Kasumi-1 (cell line): ENCODE results near the gene POLL.
A peak's percentile ranks its signal among the peaks of the same experiment; 100 is the strongest.

Experiments used
- DNase-seq, 2 experiments: peaks; one replicate each; lab custom pipeline; 2025; lab: John Stamatoyannopoulos, UW

Gene POLL

DNA sequence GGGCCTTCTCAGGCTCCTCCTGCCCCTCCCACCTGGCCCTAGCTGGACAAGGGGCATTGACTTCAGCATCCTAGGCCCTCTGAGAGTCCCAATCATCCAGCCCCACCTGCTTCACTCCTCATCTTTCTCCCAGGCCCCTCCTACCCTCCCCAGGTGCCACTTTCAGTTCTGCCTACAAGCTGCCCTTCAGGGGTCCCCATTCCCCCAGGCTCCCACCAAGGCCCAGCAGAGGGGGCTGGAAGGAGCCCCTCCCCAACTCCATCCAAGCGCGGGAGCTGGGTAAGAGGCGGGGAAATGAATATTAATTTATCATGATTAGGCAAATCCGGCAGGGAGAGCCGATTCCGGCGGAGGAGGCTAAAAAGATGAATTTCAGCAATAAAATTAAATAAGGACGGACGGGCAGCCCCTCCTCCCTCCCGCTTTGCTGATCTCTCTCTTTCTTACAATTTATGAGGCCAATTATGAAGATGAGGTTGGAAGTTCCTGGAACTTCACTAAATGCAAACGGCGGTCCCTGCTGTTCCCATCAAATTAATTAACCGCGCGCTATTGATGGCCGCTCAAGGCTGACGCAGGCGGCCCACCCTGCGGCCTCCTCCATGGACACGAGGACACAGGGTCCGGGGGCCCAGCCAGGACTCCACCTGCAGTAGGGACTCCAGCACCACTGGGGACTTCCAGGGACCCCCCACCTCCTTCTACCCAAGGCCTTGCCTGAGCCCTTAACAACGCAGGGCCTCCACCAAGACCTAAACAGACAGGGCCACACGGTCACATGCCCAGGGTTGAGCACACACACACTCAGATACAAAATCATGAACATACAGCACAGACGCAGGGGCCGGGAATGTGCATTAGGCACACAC, 13.9 kb downstream of the POLL start:
- no peak for DNase-seq

DNA sequence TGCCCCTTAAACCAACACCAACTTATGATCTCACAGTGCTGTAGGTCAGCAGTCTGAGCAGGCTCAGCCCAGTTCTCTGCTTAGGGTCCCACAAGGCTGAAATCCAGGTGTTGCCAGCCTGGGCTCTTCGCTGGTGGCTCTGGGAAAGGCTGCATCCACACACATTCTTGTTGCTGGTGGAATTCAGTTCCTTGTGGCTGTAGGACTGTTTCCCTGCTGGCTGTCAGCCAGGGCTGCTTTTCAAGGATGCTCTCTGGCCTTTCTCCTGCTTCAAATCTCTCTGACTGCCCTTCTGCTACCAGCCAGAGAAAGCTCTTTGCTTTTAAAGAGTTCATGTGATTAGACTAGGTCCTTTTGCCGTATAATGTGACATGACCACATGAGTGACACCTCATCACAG, 15.3 kb downstream of the POLL start:
- DNase-seq: no peak

DNA sequence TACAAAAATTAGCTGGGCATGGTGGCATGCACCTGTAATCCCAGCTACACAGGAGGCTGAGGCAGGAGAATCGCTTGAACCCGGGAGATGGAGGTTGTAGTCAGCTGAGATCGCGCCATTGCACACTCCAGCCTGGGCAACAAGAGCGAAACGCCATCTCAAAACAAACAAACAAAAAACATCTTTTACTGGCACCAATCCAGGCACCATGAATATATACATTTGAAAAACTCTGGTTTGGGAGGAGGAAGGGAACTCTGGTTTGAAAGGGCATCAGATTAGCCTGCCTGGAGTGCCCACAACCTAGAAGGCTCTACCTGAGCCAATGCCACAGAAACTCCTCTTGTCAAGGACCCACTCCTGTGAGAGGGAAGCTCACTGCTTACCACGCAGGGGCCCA, 15.9 kb downstream of the POLL start:
- no peak for DNase-seq

DNA sequence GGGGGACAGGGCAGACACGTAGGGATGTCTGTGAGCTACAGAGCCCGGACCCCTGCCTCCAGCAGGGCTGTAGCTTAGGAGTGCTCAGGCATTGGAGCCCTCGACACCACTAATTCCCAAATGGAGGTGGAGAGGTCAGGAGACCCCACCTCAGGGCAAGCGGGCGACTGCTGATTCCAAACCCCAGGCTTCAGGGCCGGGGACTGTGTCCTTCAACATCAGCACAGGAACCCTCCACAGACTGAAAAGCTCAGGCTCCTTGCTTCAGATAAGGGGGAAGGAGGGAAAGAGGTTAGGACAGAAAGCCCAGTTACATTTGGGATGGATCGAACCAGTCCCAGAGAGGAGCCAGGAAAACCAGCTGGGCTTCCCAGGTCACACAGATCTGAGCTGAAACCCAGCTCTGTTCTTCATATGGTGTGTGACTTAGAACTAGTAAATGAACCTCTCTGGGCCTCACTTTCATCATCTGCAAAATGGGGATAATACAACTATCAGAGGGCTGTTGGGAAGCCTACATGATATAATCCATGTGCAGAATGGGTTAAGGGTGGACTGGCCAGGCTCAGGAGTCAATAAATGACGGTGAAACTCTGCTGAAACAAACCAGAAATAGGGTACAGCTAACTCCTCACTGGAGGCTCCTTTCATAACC, 16.7 kb downstream of the POLL start:
- DNase-seq: no peak

DNA sequence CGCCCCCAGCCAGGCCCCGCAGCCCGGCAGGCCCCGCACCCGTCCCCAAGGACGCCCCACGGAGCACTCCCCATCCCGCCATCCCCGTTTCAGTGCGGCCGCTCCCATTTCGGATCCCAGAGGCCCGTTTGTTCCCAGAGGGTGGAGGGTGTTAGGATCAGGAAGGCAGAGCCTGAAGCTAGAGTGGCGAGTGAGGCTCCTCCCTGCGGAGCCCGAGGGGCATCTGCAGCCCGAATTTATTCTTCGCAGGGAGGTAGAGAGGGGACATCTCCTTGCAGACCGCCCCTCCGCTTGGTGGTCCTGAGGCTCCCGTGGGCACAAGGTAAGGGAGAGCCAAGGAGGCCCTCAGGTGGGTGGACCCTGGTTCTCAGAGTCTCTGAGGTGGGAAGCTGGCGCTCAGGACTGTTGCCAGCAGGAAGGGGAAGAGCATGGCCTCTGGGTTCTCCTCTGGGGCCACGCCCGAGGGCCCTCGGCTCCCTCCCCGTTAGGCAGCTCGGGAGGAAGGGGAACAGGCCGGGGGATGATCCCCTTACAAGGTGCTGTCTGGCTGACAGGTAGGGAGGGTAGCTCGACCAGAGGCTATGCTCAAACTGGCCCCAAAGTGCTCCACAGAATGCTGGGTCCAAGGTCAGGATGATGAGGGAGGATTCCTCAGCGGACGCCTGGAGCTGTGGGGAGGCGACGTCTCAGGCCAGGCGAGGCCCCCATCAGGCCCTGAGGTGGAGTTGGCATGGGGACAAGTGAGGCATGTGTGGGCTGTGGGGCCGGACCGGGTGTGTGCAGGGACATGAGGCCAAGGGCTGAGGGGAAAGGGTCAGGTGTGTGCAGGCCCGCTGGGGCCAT, 17.4 kb downstream of the POLL start:
- peak; percentile 71 to 84 for DNase-seq

DNA sequence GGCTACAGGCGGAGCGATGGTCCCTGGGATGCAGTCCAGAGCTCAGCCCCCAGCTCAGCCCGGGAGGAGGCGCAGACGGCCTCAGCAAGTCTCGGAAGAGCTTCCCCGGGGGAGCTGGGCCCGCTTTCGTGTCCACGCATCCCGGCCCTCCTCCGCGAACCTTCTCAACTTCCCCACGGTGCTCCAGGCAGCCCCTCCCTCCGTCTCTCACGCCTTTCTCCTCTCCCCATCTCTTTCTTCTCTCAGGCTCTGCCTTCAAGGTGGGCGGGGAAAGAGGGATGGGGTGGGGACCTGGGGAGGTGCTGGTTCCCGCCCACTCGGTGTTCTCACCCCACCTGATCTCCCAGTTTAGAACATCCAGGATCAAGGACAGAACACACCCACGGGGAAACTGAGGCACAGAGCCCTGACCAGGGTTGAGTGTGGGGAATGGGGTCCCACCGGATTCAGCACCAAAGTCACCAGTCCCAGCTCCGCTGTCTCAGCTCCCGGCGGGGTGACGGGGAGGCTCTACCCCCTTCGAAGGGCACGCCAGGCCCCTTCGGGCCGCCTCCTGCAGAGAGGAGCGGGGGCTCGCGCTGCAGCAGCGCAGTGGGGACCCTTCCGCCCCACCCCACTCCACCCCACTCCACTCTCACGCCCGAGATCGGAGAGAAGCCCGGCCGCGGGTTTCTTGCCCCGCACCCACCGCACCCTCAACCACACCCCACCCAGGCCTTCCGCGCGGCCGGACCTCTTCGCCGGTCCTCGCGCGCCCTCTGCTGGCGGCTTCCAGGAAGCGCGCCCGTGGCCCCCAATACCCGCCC, 18.2 kb downstream of the POLL start:
- DNase-seq: peak; percentile 71 to 75

DNA sequence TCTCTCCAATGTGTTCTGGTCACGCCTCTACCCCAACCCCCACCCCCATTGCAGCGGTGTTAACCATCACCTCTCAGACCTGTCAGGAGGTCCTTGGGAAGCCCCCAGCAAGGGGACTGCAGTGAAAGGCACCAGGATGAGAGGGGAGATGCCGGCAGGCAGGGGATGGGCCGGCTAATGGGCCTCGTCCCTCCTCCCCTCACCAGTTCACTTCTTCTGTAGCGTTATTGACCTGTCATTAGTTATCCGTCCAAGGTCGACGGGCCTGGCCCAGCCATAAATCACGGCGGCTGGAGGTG, 18.8 kb downstream of the POLL start:
- DNase-seq: no peak

DNA sequence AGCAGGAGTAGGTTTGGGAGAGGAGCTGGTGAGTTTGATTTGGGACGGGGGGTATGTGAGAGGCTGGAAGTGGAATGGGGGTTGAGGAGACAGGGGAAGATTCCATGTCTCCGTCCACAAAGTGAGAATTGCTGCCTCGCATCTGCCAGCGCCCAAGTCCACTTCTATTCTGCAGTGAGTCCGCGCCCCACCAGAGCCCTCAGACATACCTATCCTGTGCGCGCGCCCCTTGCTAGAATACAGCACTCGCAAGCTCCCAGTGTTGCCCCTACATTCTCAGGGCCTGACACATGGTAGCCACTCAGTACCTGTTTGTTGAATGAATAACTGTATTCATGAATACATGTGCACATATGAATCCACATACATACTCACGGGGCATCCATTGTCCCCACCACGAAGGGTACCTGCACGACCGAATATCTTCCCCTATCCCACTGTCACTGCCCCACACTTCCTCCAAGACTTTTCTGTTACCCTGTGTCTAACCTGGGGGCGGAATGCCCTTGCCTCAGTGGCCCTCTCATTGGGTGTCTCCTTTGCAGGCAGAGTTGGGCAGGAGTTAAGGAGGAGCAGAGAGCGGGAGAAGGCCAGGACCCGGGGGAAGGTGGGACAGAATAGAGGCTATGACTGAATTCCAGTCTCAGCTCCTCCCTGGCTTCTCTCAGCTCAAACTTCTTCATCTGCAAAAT, 19.9 kb downstream of the POLL start:
- DNase-seq: no peak

DNA sequence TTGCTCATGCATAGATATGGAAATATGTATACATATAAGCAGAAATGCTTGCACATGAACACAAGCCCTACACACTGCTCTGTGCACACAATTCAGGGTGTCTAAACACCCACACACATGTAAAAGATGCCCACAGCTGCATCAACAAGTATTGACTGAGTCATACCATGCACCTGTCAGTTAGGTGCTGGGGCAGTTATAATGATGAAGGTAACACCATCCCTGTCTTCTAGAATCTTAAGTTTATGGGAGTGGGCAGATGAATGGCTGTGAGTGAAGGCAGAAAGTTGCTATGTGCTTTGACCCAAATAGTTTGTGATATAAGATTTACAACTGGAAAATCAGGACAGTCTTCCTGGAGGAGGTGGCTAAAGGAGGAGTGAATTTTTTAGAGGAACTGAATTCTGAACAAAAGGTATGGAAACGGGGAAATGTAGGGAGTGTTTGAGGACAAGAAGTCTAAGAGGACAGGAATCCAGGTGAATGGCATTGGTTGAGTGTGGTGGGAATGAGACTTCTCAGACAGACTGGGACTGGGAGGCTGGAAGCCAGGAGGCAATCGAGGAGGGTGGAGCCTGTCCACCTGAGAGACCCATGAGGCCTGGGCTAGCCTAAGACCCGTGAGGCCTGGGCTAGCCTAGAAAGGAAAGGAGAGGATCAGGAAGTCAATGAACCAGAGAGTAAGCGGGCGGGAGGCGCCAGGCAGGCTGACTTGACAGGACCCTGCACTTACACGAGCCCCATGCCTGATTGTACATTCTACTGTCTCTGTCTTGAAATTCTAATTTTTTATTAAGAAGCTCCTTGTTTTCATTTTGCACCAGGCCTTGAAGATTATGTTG, 20.7 kb downstream of the POLL start:
- DNase-seq: no peak

DNA sequence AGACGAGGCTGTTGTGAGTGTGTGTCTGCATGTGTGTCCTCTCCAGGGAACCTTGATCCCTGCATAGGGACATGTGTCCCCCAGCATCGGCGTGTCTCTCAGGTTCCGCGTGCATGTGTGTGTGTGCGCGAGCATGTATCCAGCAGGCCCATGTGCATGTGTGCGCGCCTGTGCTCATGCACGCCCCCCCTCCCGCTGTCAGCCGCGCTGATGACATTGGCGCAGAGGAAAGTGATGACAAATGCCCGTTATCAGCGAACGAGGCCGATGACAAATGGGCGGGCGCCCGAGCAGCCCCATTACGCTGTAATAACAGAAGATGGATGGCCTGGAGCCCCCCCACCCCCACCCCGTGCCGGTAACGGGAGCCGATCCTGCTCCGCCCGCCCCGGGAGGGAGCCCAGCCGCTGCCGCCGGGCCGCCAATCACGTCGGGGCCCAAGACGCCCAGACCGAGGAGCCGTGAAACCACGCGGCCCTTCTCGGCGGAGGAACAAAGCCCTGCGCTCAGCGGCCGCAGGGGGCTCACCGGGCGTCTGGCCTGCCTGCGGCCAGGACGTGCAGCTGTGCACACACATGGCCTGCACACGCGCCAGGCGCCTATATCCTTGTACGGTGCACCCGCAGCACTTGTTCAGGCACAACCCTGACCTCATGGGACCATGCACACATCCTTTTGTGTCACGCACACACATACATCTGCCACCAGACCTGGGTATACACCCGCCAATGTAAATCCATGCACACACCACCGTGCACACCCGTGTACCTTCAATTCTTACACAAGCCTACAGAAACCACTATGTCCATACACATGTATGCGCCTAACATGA, 21.5 kb downstream of the POLL start:
- peak in 1 of 2 experiments; percentile 7 for DNase-seq

DNA sequence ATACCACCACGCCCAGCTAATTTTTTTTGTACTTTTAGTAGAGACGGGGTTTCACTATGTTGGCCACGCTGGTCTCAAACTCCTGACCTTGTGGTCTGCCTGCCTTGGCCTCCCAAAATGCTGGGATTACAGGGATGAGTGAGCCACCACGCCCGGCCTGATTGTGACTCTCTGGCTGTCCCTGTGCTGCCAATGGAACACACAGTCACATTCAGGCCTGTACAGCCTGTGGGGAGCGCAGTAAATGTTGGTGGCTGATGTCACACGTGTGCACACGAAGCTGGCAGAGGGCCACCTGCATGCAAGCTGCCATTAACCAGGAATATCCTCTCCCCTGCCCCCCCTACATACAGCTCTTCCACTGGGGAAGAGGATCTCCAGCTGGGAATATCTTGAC, 22.1 kb downstream of the POLL start:
- no peak for DNase-seq

DNA sequence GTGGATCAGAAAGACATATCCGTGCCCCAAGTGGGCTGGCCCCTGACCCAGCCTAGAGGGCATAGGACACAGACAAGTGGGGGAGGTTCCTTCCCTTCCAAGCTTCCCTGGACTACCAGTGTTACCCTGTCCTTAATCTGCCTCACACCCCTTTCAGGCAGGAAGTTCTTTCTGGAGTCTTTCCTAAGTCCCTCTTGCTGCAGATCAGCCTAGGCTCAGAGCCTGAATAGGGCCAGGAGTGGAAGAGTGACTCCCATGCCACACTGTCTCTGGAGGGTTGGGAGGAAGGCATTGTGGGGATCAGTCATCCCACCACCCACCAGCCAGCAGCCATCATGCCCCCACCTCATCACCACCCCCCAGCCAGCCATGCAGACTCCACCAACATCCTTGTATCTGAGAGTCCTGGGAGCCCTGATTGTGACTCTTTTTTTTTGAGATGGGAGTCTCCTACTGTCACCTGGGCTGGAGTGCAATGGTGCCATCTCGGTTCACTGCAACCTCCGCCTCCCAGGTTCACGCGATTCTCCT, 22.6 kb downstream of the POLL start:
- no peak for DNase-seq

DNA sequence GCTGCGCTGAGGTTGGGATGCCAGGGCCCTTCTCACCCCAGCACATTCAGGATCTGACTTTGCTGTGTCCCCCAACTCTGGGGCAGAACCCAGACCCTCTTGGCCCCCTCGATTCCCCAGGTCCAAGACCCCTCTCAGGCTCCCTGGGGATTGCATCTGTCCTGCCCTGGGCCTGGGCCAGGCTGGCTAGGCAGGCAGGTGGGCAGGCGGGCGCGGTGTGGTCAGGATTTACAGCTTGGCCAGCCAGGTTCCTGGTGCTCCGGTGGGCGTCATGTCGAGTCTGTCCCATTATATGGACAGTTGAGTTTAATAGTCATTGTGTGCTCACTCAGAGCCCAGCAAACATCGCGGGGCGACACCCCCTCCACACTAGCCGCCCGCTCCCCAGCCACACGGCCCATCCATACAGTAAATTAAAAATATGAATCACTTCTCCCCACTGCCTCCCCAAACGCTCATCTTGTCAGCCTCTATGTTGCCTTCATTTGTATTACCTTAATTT, 23.5 kb downstream of the POLL start:
- no peak for DNase-seq

DNA sequence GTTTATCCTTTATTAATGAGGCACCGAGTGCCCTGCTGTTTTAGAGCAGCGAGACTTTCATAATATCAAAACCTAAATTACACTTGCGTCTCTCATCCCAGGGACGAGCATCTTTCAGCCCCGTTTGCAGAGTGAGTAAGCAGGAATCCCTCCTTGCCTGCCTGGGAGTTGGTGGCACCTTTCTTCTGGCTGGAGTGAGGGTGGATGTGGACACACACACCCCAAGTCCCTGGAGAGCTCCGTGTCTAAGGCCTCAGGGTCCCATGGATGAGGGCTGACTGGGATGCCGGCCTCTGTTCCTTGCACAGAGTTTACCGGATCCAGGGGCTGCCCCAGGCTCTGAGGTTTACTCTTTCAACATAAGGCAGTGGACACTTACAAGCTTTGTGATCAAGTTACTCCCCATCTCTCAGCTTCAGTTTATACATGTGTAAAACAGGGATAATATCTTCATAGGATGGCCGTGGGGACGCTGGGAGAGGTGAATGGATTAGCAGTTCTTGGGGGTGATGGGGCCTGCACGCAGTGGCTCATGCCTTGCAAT, 24.5 kb downstream of the POLL start:
- no peak for DNase-seq

DNA sequence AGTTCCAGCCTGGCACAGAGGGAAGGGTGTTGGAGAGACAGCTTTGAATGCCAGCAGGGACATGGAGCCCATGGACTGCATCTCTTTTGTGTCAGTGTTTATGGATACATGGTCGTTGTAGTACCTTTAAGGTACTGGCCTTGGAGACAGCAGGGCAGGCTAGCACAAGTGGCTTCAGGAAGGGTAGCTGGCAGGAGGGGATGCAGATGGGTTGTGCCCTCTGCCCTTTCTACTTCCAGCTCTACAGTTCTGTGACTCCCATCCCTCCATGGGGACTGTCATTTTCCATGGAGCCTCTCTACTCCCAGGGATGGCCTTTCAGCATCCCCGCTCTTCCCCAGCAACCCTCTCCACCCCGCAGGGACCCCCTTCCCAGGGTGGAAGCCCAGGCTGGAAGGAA, 25.1 kb downstream of the POLL start:
- DNase-seq: no peak

DNA sequence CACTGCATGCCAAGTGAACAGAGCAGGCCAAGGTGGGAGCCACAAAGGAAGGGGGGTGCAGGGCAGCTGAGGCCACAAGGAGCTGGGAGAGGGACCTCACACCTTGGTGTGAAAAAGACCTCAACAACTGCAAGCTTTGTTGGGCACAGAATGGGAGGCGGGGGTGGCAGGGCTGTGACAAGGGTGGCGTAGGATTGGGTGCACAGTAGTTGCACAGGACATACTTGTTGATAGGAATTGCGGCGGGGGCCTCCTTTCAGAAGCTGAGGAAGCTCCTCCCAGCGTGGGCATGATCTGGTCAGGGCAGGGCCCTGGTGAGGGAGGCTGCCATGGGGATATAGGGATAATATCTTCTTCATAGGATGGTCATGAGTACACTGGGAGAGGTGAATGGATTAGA, 25.8 kb downstream of the POLL start:
- no peak for DNase-seq

DNA sequence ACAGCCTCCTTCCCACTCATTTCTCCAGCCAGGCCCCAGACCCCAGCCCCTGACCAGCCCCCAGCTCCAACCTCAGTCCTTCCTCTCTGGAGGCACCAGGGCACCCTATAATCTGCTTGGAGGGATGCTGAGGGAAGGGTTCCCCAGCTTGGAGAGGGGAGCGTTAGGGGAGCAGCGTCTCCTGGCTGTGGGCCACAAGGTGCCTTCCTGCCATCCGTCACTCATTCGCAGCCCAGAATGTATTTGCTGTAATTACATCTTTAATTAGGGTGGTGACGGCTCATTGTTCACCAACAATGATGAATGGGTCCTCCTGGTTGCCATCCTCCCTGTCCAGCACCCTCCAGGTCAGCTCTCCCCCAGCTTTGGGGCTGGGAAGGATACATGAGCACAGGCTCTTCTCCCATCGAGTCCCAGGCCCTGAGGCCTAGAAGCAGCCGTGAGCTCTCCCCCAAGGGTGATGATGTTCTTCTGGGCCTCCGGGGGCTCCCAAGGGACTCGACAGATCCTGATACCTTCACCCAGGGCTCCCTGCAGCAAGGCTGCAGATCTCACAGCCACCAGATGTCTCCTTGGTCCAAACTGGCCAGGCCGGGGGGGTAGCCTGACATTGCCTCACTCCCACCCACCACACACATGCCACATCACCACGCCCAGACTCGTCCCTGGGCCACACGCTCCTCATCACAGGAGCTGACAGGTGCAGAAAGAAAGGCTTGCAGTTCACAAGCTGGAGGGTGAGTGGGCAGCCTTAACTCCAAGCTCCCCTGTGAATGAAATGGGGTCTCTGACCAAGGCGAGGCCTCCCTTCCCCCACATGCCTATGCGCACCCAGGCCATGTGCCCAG, 26.8 kb downstream of the POLL start:
- no peak for DNase-seq
